Ishikawa (cell line): Measurements from ENCODE around the gene HELZ.

Source experiments
- CEBPB ChIP-seq: IDR thresholded peaks from 2 replicates; pipeline ENCODE4 v1.6.1; 2012
- CREB1 ChIP-seq: IDR thresholded peaks from 2 replicates; pipeline ENCODE4 v1.6.1; 2012; ENCODE audit warnings: low read depth
- EGR1 ChIP-seq: IDR thresholded peaks from 2 replicates; pipeline ENCODE4 v1.6.1; 2012
- EP300 ChIP-seq: IDR thresholded peaks from 2 replicates; pipeline ENCODE4 v1.6.1; 2012; ENCODE audit warnings: borderline replicate concordance
- FOXM1 ChIP-seq: IDR thresholded peaks from 2 replicates; pipeline ENCODE4 v1.6.1; 2012; ENCODE audit warnings: low read depth, borderline replicate concordance
- NFIC ChIP-seq: IDR thresholded peaks from 2 replicates; pipeline ENCODE4 v1.6.1; 2012
- RAD21 ChIP-seq: IDR thresholded peaks from 2 replicates; pipeline ENCODE4 v1.6.1; 2012; ENCODE audit warnings: low read depth
- REST ChIP-seq: IDR thresholded peaks from 2 replicates; pipeline ENCODE4 v1.6.1; 2012; ENCODE audit warnings: low read depth, mild to moderate bottlenecking
- TAF1 ChIP-seq: IDR thresholded peaks from 2 replicates; pipeline ENCODE4 v1.6.1; 2012; ENCODE audit warnings: low read depth, mild to moderate bottlenecking
- TCF12 ChIP-seq: IDR thresholded peaks from 2 replicates; pipeline ENCODE4 v1.6.1; 2012; ENCODE audit warnings: low read depth
- TEAD4 ChIP-seq: IDR thresholded peaks from 2 replicates; pipeline ENCODE4 v1.6.1; 2012
- USF1 ChIP-seq: IDR thresholded peaks from 2 replicates; pipeline ENCODE4 v1.6.1; 2012
- YY1 ChIP-seq: IDR thresholded peaks from 2 replicates; pipeline ENCODE4 v1.6.1; 2012; ENCODE audit warnings: low read depth
- ZBTB7A ChIP-seq: IDR thresholded peaks from 2 replicates; pipeline ENCODE4 v1.6.1; 2012; ENCODE audit warnings: low read depth
- TF ChIP-seq, protein P1 (sequence below): IDR thresholded peaks from 2 replicates; pipeline ENCODE4 v1.6.1; 2012

HELZ gene

GRCh38 chr17:67044016-67044772 lies 200.8 kb downstream of the HELZ start, which contains the start of gene CACNG1:
CACNG1 (plus strand) TSS chr17:67044554; CDS start chr17:67044661, 107 bp downstream.
- TF ChIP-seq TAF1 (no peak), FOXM1 (no peak), YY1 (no peak), NFIC (no peak), USF1 (no peak), TEAD4 (no peak), ZBTB7A (no peak)

DNA sequence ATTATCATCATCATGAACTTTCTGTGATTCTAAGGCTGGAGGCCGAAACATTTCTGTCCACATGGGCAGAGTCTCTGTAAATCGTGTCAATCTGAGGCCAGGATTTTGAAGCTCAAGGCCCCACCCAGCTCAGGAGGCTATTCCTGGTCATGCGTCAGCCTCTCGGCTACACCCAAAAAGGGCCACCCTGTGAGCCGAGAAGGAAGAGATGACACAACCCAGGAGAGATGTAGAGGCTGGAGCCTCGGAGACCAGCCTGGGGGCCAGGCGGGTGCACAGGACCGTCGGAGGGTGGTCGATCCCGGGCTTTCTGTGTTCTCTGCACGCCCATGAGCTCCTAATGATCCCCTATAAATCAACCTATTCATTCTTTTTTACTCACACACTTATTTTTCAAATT lies 201.7 kb downstream of the HELZ start:
- TF ChIP-seq USF1 = no peak
- no peak for TF ChIP-seq ZBTB7A
- TF ChIP-seq YY1 = no peak
- no peak for TF ChIP-seq TAF1
- no peak for TF ChIP-seq CEBPB
- no peak for TF ChIP-seq EP300
- no peak for TF ChIP-seq FOXM1
- no peak for TF ChIP-seq RAD21
- no peak for TF ChIP-seq TEAD4
- TF ChIP-seq EGR1 = no peak
- TF ChIP-seq NFIC = no peak
- TF ChIP-seq, protein P1, sequence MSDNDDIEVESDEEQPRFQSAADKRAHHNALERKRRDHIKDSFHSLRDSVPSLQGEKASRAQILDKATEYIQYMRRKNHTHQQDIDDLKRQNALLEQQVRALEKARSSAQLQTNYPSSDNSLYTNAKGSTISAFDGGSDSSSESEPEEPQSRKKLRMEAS = no peak
- TF ChIP-seq CREB1 = no peak
- TF ChIP-seq TCF12 = no peak
- TF ChIP-seq REST = no peak

- no peak for TF ChIP-seq USF1
- no peak for TF ChIP-seq TEAD4
- no peak for TF ChIP-seq YY1
- TF ChIP-seq, protein P1 = no peak
- TF ChIP-seq RAD21 = no peak
- no peak for TF ChIP-seq REST
- TF ChIP-seq NFIC = no peak
- no peak for TF ChIP-seq FOXM1
- no peak for TF ChIP-seq CEBPB
- no peak for TF ChIP-seq ZBTB7A
- TF ChIP-seq TCF12 = no peak
- no peak for TF ChIP-seq EGR1
- TF ChIP-seq CREB1 = no peak
- TF ChIP-seq EP300 = no peak
- no peak for TF ChIP-seq TAF1
Measured at GRCh38 chr17:67041941-67042899, 202.8 kb downstream of the HELZ start.

GRCh38 chr17:67041531-67041930 lies 203.5 kb downstream of the HELZ start:
- TF ChIP-seq TCF12 (no peak), USF1 (no peak), EGR1 (no peak), ZBTB7A (no peak), REST (no peak), RAD21 (no peak)
- TF ChIP-seq, protein P1 = no peak
